ENCODE measurements around the gene GPR137B. TPM values are rescaled to one million over a fixed set of nuclear protein-coding genes. Genes with fewer than 3 reads are reported as not detected.

GPR137B gene
- total RNA-seq, 1 experiment from 2014 or later, result 11.4 TPM

DNA sequence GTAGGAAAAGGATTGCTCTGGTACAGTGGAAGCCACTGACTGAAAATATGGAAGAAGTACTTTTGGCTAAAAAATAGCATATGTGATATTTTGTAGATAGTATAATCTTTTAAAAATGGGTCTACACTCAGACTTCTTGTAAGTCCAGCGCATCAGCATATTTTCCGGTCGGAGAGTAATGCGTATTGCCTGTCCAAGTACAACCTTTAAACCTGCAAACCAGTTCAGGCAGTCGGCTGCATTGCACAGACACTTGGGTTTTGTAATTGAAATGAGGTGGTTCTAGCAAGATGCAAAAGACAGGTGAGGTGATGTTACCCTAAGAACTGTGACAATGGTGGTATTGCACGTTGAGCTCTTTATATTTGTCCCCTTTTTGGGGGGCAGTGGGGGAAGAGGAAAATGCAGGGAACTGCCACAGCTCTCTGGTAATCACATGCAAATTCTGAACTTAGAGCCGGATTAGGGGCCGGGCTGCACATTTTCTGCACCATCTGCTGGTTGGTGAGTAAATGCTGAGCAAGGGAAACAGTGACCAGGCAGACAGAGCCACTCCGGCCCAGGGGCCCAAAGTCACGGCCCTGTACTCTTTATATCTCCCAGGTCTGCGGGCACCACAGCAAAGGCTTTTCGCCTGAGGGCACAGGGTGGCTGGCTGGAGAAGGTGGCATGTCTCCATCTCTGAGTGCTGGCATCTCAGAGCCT, 2.3 kb downstream of the GPR137B start:
- Histone ChIP-seq H3K4me1 (ENCODE audit: control insufficient read depth in 1 of 2, insufficient read depth in 2 of 2, low read length in 2 of 2) (peaks cover 11 to 22% of the 10 kb centered on the region in 2 experiments), H2AFZ (ENCODE audit: low read depth, low read length, poor library complexity, severe bottlenecking) (no peak overlapping the region), H3K79me2 (ENCODE audit: insufficient read depth, low read length) (no peaks in the 10 kb centered on the region), H4K20me1 (ENCODE audit: insufficient read depth) (no peaks in the 10 kb centered on the region), H3K36me3 (ENCODE audit: control insufficient read depth in 1 of 2, insufficient read depth in 2 of 2, low read length in 2 of 2) (no peaks in the 10 kb centered on the region), H3K27ac (ENCODE audit: low read depth, low read length) (no peak overlapping the region), H3K27me3 (ENCODE audit: insufficient read depth, low read length) (0 out of 2 replicates have a peak, but pooled peaks cover 11% of the 10 kb centered on the region), H3K9ac (ENCODE audit: low read length) (no peak overlapping the region), H3K9me3 (ENCODE audit: control insufficient read depth in 1 of 2, insufficient read depth in 1 of 2, low read depth in 1 of 2, low read length in 2 of 2) (no peaks in the 10 kb centered on the region), H3K4me3 (replicated peaks in 1 of 2; ENCODE audit: low read depth in 1 of 2, low read length in 2 of 2) (no peak overlapping the region), H3K9me2 (ENCODE audit: insufficient read depth) (no peaks in the 10 kb centered on the region), H3K4me2 (ENCODE audit: low read length) (no peak overlapping the region)
- RAD21 ChIA-PET (ENCODE audit: low non-redundant PET in 1 of 2, low total read pairs in 2 of 2, uncharacterized antibody in 2 of 2, unreplicated experiment in 2 of 2), result interaction anchor here in 1 of 2 experiments (0.6 kb wide), 1 partner anchor 94 kb away, joined by 6 read pairs; no protein-coding TSS in a partner anchor
- POLR2A ChIA-PET, result no interaction called here
- intact Hi-C loops (cut with micrococcal nuclease), result loop anchor here (10.0 kb wide), 1 partner anchor 140 kb away; the partner anchor contains the start of gene ERO1B
- CTCF ChIA-PET, result interaction anchor here (0.5 kb wide), 1 partner anchor 730 kb away, joined by 3 read pairs; no protein-coding TSS in a partner anchor
- no peak for DNase-seq (ENCODE audit: low read depth, low spot score)
- BruUV-seq (replicated peaks), result no TSS peak
- no peak for ATAC-seq
- TF ChIP-seq EZH2 (IDR thresholded peaks at IDR 0.05) (no peak), RAD21 (IDR thresholded peaks at IDR 0.05; ENCODE audit: low read depth) (no peak), CBX3 (IDR thresholded peaks at IDR 0.05; ENCODE audit: low read depth) (no peak), ELF1 (IDR thresholded peaks at IDR 0.05; ENCODE audit: borderline replicate concordance, low read depth) (no peak), SP1 (IDR thresholded peaks at IDR 0.05; ENCODE audit: low read depth) (no peak), ZFX (IDR thresholded peaks at IDR 0.05) (no peak), REST (IDR thresholded peaks at IDR 0.05; ENCODE audit: low read depth) (no peak), CEBPB (IDR thresholded peaks at IDR 0.05; ENCODE audit: low read depth) (no peak), ZNF274 (IDR thresholded peaks at IDR 0.05; ENCODE audit: low read depth, low read length) (no peak), FOSL1 (IDR thresholded peaks at IDR 0.05; ENCODE audit: low read depth) (no peak), YY1 (IDR thresholded peaks at IDR 0.05; ENCODE audit: extremely low read depth, insufficient replicate concordance, low read depth, low read length) (no peak)
- TF ChIP-seq, protein P1, sequence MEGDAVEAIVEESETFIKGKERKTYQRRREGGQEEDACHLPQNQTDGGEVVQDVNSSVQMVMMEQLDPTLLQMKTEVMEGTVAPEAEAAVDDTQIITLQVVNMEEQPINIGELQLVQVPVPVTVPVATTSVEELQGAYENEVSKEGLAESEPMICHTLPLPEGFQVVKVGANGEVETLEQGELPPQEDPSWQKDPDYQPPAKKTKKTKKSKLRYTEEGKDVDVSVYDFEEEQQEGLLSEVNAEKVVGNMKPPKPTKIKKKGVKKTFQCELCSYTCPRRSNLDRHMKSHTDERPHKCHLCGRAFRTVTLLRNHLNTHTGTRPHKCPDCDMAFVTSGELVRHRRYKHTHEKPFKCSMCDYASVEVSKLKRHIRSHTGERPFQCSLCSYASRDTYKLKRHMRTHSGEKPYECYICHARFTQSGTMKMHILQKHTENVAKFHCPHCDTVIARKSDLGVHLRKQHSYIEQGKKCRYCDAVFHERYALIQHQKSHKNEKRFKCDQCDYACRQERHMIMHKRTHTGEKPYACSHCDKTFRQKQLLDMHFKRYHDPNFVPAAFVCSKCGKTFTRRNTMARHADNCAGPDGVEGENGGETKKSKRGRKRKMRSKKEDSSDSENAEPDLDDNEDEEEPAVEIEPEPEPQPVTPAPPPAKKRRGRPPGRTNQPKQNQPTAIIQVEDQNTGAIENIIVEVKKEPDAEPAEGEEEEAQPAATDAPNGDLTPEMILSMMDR (IDR thresholded peaks at IDR 0.05 in 2 of 3, conservative IDR thresholded peaks at IDR 0.05 in 1 of 3; ENCODE audit: borderline replicate concordance in 1 of 3, insufficient read depth in 1 of 3, low read depth in 2 of 3, low read length in 2 of 3), result no peak
- TF ChIP-seq, protein P2, sequence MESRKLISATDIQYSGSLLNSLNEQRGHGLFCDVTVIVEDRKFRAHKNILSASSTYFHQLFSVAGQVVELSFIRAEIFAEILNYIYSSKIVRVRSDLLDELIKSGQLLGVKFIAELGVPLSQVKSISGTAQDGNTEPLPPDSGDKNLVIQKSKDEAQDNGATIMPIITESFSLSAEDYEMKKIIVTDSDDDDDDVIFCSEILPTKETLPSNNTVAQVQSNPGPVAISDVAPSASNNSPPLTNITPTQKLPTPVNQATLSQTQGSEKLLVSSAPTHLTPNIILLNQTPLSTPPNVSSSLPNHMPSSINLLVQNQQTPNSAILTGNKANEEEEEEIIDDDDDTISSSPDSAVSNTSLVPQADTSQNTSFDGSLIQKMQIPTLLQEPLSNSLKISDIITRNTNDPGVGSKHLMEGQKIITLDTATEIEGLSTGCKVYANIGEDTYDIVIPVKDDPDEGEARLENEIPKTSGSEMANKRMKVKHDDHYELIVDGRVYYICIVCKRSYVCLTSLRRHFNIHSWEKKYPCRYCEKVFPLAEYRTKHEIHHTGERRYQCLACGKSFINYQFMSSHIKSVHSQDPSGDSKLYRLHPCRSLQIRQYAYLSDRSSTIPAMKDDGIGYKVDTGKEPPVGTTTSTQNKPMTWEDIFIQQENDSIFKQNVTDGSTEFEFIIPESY (IDR thresholded peaks at IDR 0.05; ENCODE audit: extremely low read depth, insufficient replicate concordance, low read length), result no peak
- TF ChIP-seq, protein P3, sequence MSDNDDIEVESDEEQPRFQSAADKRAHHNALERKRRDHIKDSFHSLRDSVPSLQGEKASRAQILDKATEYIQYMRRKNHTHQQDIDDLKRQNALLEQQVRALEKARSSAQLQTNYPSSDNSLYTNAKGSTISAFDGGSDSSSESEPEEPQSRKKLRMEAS (IDR thresholded peaks at IDR 0.05), result no peak

Measured in HCT116 (cell line).